Transverse colon (tissue), 4 donors: ENCODE results near the gene S100A11. TPM values are rescaled to one million over a fixed set of nuclear protein-coding genes. Genes with fewer than 3 reads are reported as not detected.

Experiments used
- DNase-seq: peaks from one replicate; pipeline ENCODE4 v3.0.0-alpha.2; 2019
- H3K27ac ChIP-seq, 4 donors: fragments of 200-600 bp; sonication (generic); 2 replicates each; pipeline ENCODE4 v1.5.1; 2016 to 2018; ENCODE audit warnings: inconsistent platforms in 4 of 4
- H3K27me3 ChIP-seq: fragments of 200-600 bp; sonication (generic); 2 replicates; pipeline ENCODE4 v1.5.1; 2017; ENCODE audit warnings: inconsistent platforms
- H3K36me3 ChIP-seq, 4 donors: fragments of 200-600 bp; sonication (generic); 2 replicates each; pipeline ENCODE4 v1.5.1; 2017 to 2019; ENCODE audit warnings: inconsistent platforms in 4 of 4
- H3K4me1 ChIP-seq, 4 donors: fragments of 200-600 bp; sonication (generic); 2 replicates each; pipeline ENCODE4 v1.5.1; 2017 to 2020; ENCODE audit warnings: inconsistent platforms in 4 of 4
- H3K4me3 ChIP-seq, 4 donors: fragments of 200-600 bp; sonication (generic); 1 replicate in 1 of 4; 2 replicates in 3 of 4; pipeline versions ENCODE4 v1.5.1 to v1.6.1; 2017 to 2019; ENCODE audit warnings: inconsistent platforms in 4 of 4
- H3K9me3 ChIP-seq, 2 donors: fragments of 200-600 bp; sonication (generic); 2 replicates each; pipeline ENCODE4 v1.5.1; 2017 to 2019; ENCODE audit warnings: inconsistent platforms in 2 of 2
- CTCF ChIP-seq, 5 experiments: fragments of 200-600 bp in 3 of 5; fragments of 450-650 bp in 2 of 5; sonication (generic) in 3 of 5; IDR thresholded peaks; 1 replicate in 2 of 5; 2 replicates in 3 of 5; pipeline ENCODE4 v1.5.1; 2016 to 2017; ENCODE audit warnings: antibody characterized with exemption in 5 of 5, inconsistent platforms in 3 of 5, mild to moderate bottlenecking in 2 of 5, moderate library complexity in 1 of 5
- EP300 ChIP-seq: sonication (generic); formaldehyde crosslinking; IDR thresholded peaks from one replicate; pipeline ENCODE4 v1.6.1; 2017; ENCODE audit warnings: antibody characterized with exemption, low read depth
- POLR2A ChIP-seq: fragments of 450-650 bp; IDR thresholded peaks from one replicate; pipeline ENCODE4 v1.6.1; 2016; ENCODE audit warnings: antibody characterized with exemption, mild to moderate bottlenecking, moderate library complexity
- POLR2AphosphoS5 ChIP-seq, 3 donors: sonication (generic); formaldehyde crosslinking; IDR thresholded peaks; one replicate each; pipeline ENCODE4 v1.6.1; 2016; ENCODE audit warnings: antibody characterized with exemption in 3 of 3
- WGBS, 2 donors: methylation state at CpG; one replicate each; pipeline ENCODE4 v1.1.5; 2018; ENCODE audit warnings: low coverage in 1 of 2; 5-methylcytosine and 5-hydroxymethylcytosine counted together
- in situ Hi-C, 4 donors: fragments of 200-750 bp; cut with MboI; loops; one replicate each; pipeline versions ENCODE4 v1.15.0 to v1.15.1; 2017; ENCODE audit warnings: low sequenced_read_pairs in 3 of 4, low pct_ligation_motif_present in 1 of 4, low pct_unique_long_range_greater_than_20kb in 1 of 4
- intact Hi-C: fragments of 100-400 bp; cut with DNase I; formaldehyde crosslinking; loops from one replicate; pipeline ENCODE4 v1.15.1; 2023; ENCODE audit warnings: low total_unique reads
- total RNA-seq, 4 donors: library from RNA; depleted of rRNA; stranded (reverse); fragments of >200 nt; gene quantifications; one replicate each; pipeline ENCODE4 v1.1.0, GENCODE V29; 2016

The S100A11 gene
- total RNA-seq, 4 donors from 2014 or later = 35.6 to 108 (median 54.8) TPM

- Histone ChIP-seq H3K4me3 (no peak overlapping the region), H3K4me1 (no peaks in the 10 kb centered on the region), H3K27me3 (peaks cover 50% of the 10 kb centered on the region), H3K27ac (no peak overlapping the region), H3K36me3 (no peaks in the 10 kb centered on the region), H3K9me3 (no peaks in the 10 kb centered on the region)
- in situ Hi-C loops (loop anchor here in 1 of 4 donors (25.0 kb wide), 1 partner anchor 390 kb away; no protein-coding TSS in a partner anchor), intact Hi-C loops (no loop called here)
- WGBS, 2 donors = 61 to 64% methylated on average over 2 to 3 of the region's 3 CpGs
- TF ChIP-seq CTCF (IDR thresholded peaks at IDR 0.05) (no peak), EP300 (no peak), POLR2A (no peak), POLR2AphosphoS5 (IDR thresholded peaks at IDR 0.05) (no peak)
- no peak for DNase-seq
Measured at GRCh38 chr1:152072311-152072710, 35.5 kb upstream of the S100A11 start.

GRCh38 chr1:152071123-152071522 is 34.3 kb upstream of the S100A11 start:
- no peaks in the 10 kb centered on the region for H3K36me3 ChIP-seq
- H3K9me3 ChIP-seq = no peaks in the 10 kb centered on the region
- no peak overlapping the region for H3K4me3 ChIP-seq
- TF ChIP-seq CTCF (IDR thresholded peaks at IDR 0.05) = no peak
- no peak for TF ChIP-seq POLR2AphosphoS5 (IDR thresholded peaks at IDR 0.05)
- TF ChIP-seq EP300 = no peak
- no peak for TF ChIP-seq POLR2A
- no peak overlapping the region for H3K27ac ChIP-seq
- in situ Hi-C loops = loop anchor here in 1 of 4 donors (25.0 kb wide), 1 partner anchor 391 kb away; no protein-coding TSS in a partner anchor
- no peak for DNase-seq
- peaks cover 55% of the 10 kb centered on the region for H3K27me3 ChIP-seq
- H3K4me1 ChIP-seq = no peaks in the 10 kb centered on the region
- intact Hi-C loops = no loop called here
- WGBS, 2 donors = 70% methylated on average over 3 of the region's 3 CpGs; no CpG with 5 or more reads in 1 of the 2 donors

- no peak overlapping the region for H3K27ac ChIP-seq
- intact Hi-C loops = no loop called here
Measured at GRCh38 chr1:152067929-152068328, 31.1 kb upstream of the S100A11 start.

GRCh38 chr1:152067150-152067549 is 30.3 kb upstream of the S100A11 start:
- Histone ChIP-seq H3K4me3 (no peak overlapping the region), H3K27ac (no peak overlapping the region), H3K4me1 (no peaks in the 10 kb centered on the region), H3K9me3 (no peaks in the 10 kb centered on the region), H3K27me3 (peaks cover 45% of the 10 kb centered on the region), H3K36me3 (no peaks in the 10 kb centered on the region)
- DNase-seq = no peak
- intact Hi-C loops (no loop called here), in situ Hi-C loops (loop anchor here in 1 of 4 donors (25.0 kb wide), 1 partner anchor 395 kb away; no protein-coding TSS in a partner anchor)
- TF ChIP-seq POLR2A = no peak

More at GRCh38 chr1:152067929-152068328, 31.1 kb upstream of the S100A11 start:
- in situ Hi-C loops = loop anchor here in 1 of 4 donors (25.0 kb wide), 1 partner anchor 394 kb away; no protein-coding TSS in a partner anchor
- no peak for DNase-seq
- Histone ChIP-seq H3K4me1 (no peaks in the 10 kb centered on the region), H3K9me3 (no peaks in the 10 kb centered on the region), H3K36me3 (no peaks in the 10 kb centered on the region), H3K27me3 (peaks cover 50% of the 10 kb centered on the region), H3K4me3 (no peak overlapping the region)
- TF ChIP-seq POLR2A (no peak), CTCF (IDR thresholded peaks at IDR 0.05) (no peak), POLR2AphosphoS5 (IDR thresholded peaks at IDR 0.05) (no peak)
- WGBS, 2 donors = 70% methylated on average over 1 of the region's 1 CpG; no CpG with 5 or more reads in 1 of the 2 donors

- Histone ChIP-seq H3K4me1 (no peaks in the 10 kb centered on the region), H3K27me3 (peaks cover 64% of the 10 kb centered on the region), H3K4me3 (no peak overlapping the region), H3K27ac (no peak overlapping the region), H3K36me3 (no peaks in the 10 kb centered on the region), H3K9me3 (no peaks in the 10 kb centered on the region)
- TF ChIP-seq POLR2A (no peak), CTCF (IDR thresholded peaks at IDR 0.05) (no peak), POLR2AphosphoS5 (IDR thresholded peaks at IDR 0.05) (no peak), EP300 (no peak)
- in situ Hi-C loops = loop anchor here in 2 of 4 donors (5.0 to 25.0 kb wide), 2 partner anchors 120 to 400 kb away; no protein-coding TSS in a partner anchor
- DNase-seq = no peak
- intact Hi-C loops = no loop called here
Measured at GRCh38 chr1:152061952-152062351, 25.1 kb upstream of the S100A11 start.
